ENCODE measurements around the gene CHRNE.

The CHRNE gene

GRCh38 chr17:4856271-4856936 is 46.5 kb downstream of the CHRNE start:
- no peak for DNase-seq (ENCODE audit: low read depth, low spot score)

GRCh38 chr17:4854111-4854681 is 48.7 kb downstream of the CHRNE start:
- DNase-seq (ENCODE audit: low read depth, low spot score), result no peak

- DNase-seq (ENCODE audit: low read depth, low spot score), result no peak
Measured at GRCh38 chr17:4853208-4853671, 49.7 kb downstream of the CHRNE start.

- no peak for DNase-seq (ENCODE audit: low read depth, low spot score)
Measured at GRCh38 chr17:4852567-4853207, 50.2 kb downstream of the CHRNE start.

- no peak for DNase-seq (ENCODE audit: low read depth, low spot score)
Measured at GRCh38 chr17:4851084-4851483, 51.8 kb downstream of the CHRNE start.

- DNase-seq (ENCODE audit: low read depth, low spot score), result no peak
Measured at GRCh38 chr17:4850246-4850645, 52.7 kb downstream of the CHRNE start.

- no peak for DNase-seq (ENCODE audit: low read depth, low spot score)
Measured at GRCh38 chr17:4849011-4849536, 53.8 kb downstream of the CHRNE start.

All from brain pericyte (primary cell).